NT2/D1 (cell line): ENCODE results near the gene LRRC8C.

Experiments used
- YY1 ChIP-seq: IDR thresholded peaks from 2 replicates; pipeline ENCODE4 v1.6.1; 2011; ENCODE audit not compliant: insufficient read length, insufficient read depth
- ZNF274 ChIP-seq: IDR thresholded peaks from 2 replicates; pipeline ENCODE4 v1.6.1; 2011; ENCODE audit warnings: mild to moderate bottlenecking, low read depth, low read length

DNA sequence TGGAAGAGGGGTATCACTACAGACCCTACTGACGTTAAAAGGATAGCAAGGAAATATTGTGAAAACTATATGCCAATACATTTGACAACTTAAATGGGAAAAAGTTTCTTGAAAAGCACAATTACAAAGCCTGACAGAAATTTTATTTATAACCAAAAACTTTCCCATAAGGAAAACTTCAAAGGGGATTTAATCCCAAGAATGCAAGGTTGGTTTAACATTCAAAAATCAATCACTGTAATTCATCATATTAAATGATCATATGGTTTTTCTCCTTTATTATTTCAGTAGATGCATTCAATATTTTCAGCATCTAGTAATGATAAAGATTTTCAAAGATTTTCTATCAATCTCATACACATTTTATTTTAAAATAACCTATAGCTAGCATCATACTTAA, 13.3 kb downstream of the LRRC8C start:
- TF ChIP-seq YY1 (no peak), ZNF274 (no peak)
